ENCODE measurements around the gene TDG. TPM values are rescaled to one million over a fixed set of nuclear protein-coding genes. Genes with fewer than 3 reads are reported as not detected.

TDG gene
- polyA plus RNA-seq, 3 donors = 12.6 to 22.4 (median 20.1) TPM

DNA sequence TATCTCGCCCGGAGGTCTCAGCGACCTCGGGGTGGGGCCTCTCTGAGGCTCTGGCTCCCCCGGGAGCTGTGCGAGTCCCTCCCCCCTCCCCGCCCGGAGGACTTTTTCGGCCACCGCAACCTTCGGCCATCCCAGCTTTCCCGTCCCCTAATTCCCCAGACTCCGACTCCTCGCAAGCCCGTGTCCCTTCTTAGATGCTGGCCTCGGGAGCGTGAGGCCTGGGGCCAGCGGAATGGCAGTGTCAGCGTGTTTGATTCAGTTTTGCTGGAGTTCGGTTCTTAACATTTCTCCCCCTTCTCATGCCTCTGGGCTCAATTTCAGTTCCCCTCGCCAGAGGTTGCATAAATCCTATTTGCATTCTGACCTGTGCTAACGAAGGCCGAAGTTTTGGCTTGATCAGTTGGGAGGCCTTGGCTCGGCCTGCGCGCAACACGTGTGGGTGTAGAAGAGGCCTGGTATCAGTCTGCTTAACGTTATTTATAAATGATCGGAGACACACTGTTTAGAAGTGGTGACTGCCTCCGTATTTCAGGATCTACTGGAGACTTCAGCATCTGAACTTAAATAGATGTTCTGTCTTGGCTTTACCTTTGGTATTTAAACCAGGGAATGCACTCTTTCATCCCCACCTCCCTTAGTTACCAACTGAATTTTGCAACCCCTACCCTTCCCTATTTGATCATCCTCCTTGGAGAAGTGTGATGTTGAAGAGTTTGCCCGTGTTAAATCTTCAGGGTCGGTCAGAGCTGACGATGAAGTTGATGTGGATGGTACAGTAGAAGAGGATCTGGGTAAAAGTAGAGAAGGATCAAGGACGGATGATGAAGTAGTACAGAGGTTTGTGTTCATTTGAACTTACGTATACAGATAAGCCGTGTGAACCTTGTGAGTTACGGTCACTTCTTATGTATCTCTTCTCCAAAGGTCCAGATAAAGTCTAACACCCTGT is 34.6 kb upstream of the TDG start:
- Histone ChIP-seq H3K4me1 (ENCODE audit: control insufficient read depth in 1 of 2, insufficient read depth in 2 of 2, low read length in 2 of 2) (peaks cover 35 to 44% of the 10 kb centered on the region in 2 donors), H3K79me2 (ENCODE audit: insufficient read depth, low read length) (peaks cover 60% of the 10 kb centered on the region), H3K9ac (ENCODE audit: insufficient read depth, low read length, poor library complexity, severe bottlenecking) (peak overlapping the region; percentile 98), H4K20me1 (ENCODE audit: insufficient read depth, low read length) (peaks cover 51% of the 10 kb centered on the region), H3K36me3 (replicated peaks in 1 of 2; ENCODE audit: control insufficient read depth in 1 of 2, insufficient read depth in 2 of 2, low read length in 2 of 2) (peaks cover 27 to 39% of the 10 kb centered on the region in 2 donors), H3K9me3 (replicated peaks in 1 of 2; ENCODE audit: control insufficient read depth in 1 of 2, insufficient read depth in 1 of 2, low read length in 2 of 2) (no peaks in the 10 kb centered on the region), H3K4me2 (replicated peaks; ENCODE audit: extremely low read depth, low read length, poor library complexity, severe bottlenecking) (peak overlapping the region; percentile 98), H3K27me3 (ENCODE audit: control insufficient read depth in 2 of 2, insufficient read depth in 2 of 2, low read length in 2 of 2) (no peaks in the 10 kb centered on the region), H2AFZ (ENCODE audit: insufficient read depth, low read depth, low read length, poor library complexity, severe bottlenecking) (peak overlapping the region; percentile 80), H3K4me3 (replicated peaks in 1 of 3; ENCODE audit: low read depth in 2 of 3, low read length in 3 of 3) (peak overlapping the region; percentile 74 to 93 (median 79)), H3K27ac (ENCODE audit: low read depth in 1 of 2, low read length in 2 of 2) (peak overlapping the region; percentile 92 to 97)
- peaks cover 0 to 3% (median 2%) of the 10 kb centered on the region in 3 donors for H3K27me3 Mint-ChIP-seq (ENCODE audit: low read depth in 3 of 3)
- H3K36me3 Mint-ChIP-seq = peaks cover 30 to 35% of the 10 kb centered on the region in 2 donors
- no peaks in the 10 kb centered on the region for H3K9me3 Mint-ChIP-seq
- intact Hi-C loops (cut with micrococcal nuclease) = loop anchor here (1.0 to 10.0 kb wide), 6 partner anchors 26 to 1184 kb away; partner anchors contain the start of genes NFYB (in 2 of the 2), HCFC2 (in 1 of the 2) and TDG (in 1 of the 2)
- 0% methylated on average over 23 of the region's 37 CpGs for WGBS (ENCODE audit: insufficient coverage)
- H3K4me1 Mint-ChIP-seq = peaks cover 39% of the 10 kb centered on the region
- peak overlapping the region; percentile 85 to 95 for H3K4me3 Mint-ChIP-seq
- H3K27ac Mint-ChIP-seq = peak overlapping the region; percentile 95 to 99 (median 98)
- TF ChIP-seq, protein P1, sequence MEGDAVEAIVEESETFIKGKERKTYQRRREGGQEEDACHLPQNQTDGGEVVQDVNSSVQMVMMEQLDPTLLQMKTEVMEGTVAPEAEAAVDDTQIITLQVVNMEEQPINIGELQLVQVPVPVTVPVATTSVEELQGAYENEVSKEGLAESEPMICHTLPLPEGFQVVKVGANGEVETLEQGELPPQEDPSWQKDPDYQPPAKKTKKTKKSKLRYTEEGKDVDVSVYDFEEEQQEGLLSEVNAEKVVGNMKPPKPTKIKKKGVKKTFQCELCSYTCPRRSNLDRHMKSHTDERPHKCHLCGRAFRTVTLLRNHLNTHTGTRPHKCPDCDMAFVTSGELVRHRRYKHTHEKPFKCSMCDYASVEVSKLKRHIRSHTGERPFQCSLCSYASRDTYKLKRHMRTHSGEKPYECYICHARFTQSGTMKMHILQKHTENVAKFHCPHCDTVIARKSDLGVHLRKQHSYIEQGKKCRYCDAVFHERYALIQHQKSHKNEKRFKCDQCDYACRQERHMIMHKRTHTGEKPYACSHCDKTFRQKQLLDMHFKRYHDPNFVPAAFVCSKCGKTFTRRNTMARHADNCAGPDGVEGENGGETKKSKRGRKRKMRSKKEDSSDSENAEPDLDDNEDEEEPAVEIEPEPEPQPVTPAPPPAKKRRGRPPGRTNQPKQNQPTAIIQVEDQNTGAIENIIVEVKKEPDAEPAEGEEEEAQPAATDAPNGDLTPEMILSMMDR (IDR thresholded peaks at IDR 0.05) = no peak
- peak; percentile 54 to 66 (median 55) for DNase-seq

DNA sequence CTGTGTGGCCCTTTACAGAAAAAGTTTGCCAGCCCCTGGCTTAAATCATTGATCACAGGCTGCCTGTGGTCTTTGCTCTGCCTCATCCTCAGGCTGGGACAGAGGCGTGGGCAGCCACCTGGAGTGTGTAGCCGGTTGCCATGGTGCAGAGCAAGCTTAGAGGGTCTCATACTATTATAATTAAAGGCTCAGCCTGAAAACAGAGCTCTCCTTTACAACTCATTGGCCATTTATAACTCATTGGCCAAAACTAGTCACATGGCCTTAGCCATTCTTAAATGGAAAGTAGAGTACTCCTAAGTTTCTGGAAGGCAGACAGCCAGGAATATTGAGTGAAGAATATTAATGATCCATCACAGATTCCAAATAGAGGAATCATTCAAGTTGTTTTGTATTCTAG is 32.4 kb upstream of the TDG start:
- no peaks in the 10 kb centered on the region for H3K9me3 ChIP-seq (replicated peaks in 1 of 2; ENCODE audit: control insufficient read depth in 1 of 2, insufficient read depth in 1 of 2, low read length in 2 of 2)
- Mint-ChIP-seq H3K27me3 (ENCODE audit: low read depth in 3 of 3) (peaks cover 0 to 3% (median 2%) of the 10 kb centered on the region in 3 donors), H3K4me3 (no peak overlapping the region), H3K4me1 (peaks cover 37% of the 10 kb centered on the region), H3K9me3 (no peaks in the 10 kb centered on the region), H3K36me3 (peaks cover 48 to 53% of the 10 kb centered on the region in 2 donors), H3K27ac (peak overlapping the region in 2 of 7 donors; percentile 14 to 42)
- H3K9ac ChIP-seq (ENCODE audit: insufficient read depth, low read length, poor library complexity, severe bottlenecking) = no peak overlapping the region
- no peak for DNase-seq
- H3K36me3 ChIP-seq (replicated peaks in 1 of 2; ENCODE audit: control insufficient read depth in 1 of 2, insufficient read depth in 2 of 2, low read length in 2 of 2) = peaks cover 48 to 61% of the 10 kb centered on the region in 2 donors
- H3K4me2 ChIP-seq (replicated peaks; ENCODE audit: extremely low read depth, low read length, poor library complexity, severe bottlenecking) = no peak overlapping the region
- H3K27ac ChIP-seq (ENCODE audit: low read depth in 1 of 2, low read length in 2 of 2) = peak overlapping the region in 1 of 2 donors; percentile 97
- peaks cover 81% of the 10 kb centered on the region for H3K79me2 ChIP-seq (ENCODE audit: insufficient read depth, low read length)
- H3K27me3 ChIP-seq (ENCODE audit: control insufficient read depth in 2 of 2, insufficient read depth in 2 of 2, low read length in 2 of 2) = no peaks in the 10 kb centered on the region
- intact Hi-C loops (cut with micrococcal nuclease) = loop anchor here (5.0 to 10.0 kb wide), 4 partner anchors 34 to 1182 kb away; partner anchors contain the start of genes NFYB (in 2 of the 2), HCFC2 (in 1 of the 2) and TDG (in 1 of the 2)
- TF ChIP-seq, protein P1 (IDR thresholded peaks at IDR 0.05) = no peak
- peaks cover 65% of the 10 kb centered on the region for H4K20me1 ChIP-seq (ENCODE audit: insufficient read depth, low read length)
- WGBS (ENCODE audit: insufficient coverage) = 100% methylated on average over 1 of the region's 2 CpGs
- H2AFZ ChIP-seq (ENCODE audit: insufficient read depth, low read depth, low read length, poor library complexity, severe bottlenecking) = no peak overlapping the region
- peaks cover 32 to 42% of the 10 kb centered on the region in 2 donors for H3K4me1 ChIP-seq (ENCODE audit: control insufficient read depth in 1 of 2, insufficient read depth in 2 of 2, low read length in 2 of 2)
- H3K4me3 ChIP-seq (replicated peaks in 1 of 3; ENCODE audit: low read depth in 2 of 3, low read length in 3 of 3) = no peak overlapping the region
